AG09319 (cell line): Measurements from ENCODE around the gene TMEM117.

ENCODE experiments used
- DNase-seq: peaks from one replicate; pipeline ENCODE4 v3.0.0-alpha.2; 2010; ENCODE audit warnings: low read depth; ENCODE audit errors: extremely low read depth
- CTCF ChIP-seq: IDR thresholded peaks from 2 replicates; pipeline ENCODE4 v1.5.1; 2011; ENCODE audit warnings: low read depth, mild to moderate bottlenecking, inconsistent platforms, low read length, moderate library complexity

The TMEM117 gene

GRCh38 chr12:44347145-44347544, 511.3 kb downstream of the TMEM117 start:
- no peak for TF ChIP-seq CTCF
- no peak for DNase-seq

- no peak for TF ChIP-seq CTCF
- DNase-seq, result no peak
Observed at GRCh38 chr12:44357494-44357893, 521.6 kb downstream of the TMEM117 start.

GRCh38 chr12:44358636-44359035, 522.8 kb downstream of the TMEM117 start:
- no peak for DNase-seq
- no peak for TF ChIP-seq CTCF

- DNase-seq, result no peak
- no peak for TF ChIP-seq CTCF
Observed at GRCh38 chr12:44362947-44363346, 527.1 kb downstream of the TMEM117 start.

GRCh38 chr12:44367136-44367535, 531.3 kb downstream of the TMEM117 start:
- no peak for DNase-seq
- TF ChIP-seq CTCF, result no peak

- TF ChIP-seq CTCF, result no peak
- no peak for DNase-seq
Observed at GRCh38 chr12:44367916-44368315, 532.0 kb downstream of the TMEM117 start.

GRCh38 chr12:44369998-44370397, 534.1 kb downstream of the TMEM117 start:
- no peak for TF ChIP-seq CTCF
- DNase-seq, result no peak

- no peak for TF ChIP-seq CTCF
Observed at GRCh38 chr12:44370982-44371381, 535.1 kb downstream of the TMEM117 start.

More at GRCh38 chr12:44370982-44371381, 535.1 kb downstream of the TMEM117 start:
- DNase-seq, result no peak
